GM19372 (cell line): ENCODE data around the gene PALM2AKAP2.

Experiments used
- ATAC-seq: cut with Tn5 transposase; IDR thresholded peaks from one replicate; pipeline ENCODE4 v1.9.1; 2021; ENCODE audit warnings: mild to moderate bottlenecking, low read depth, moderate library complexity; ENCODE audit not compliant: unreplicated experiment

PALM2AKAP2 gene

GRCh38 chr9:109771087-109771486, 8.9 kb upstream of the PALM2AKAP2 start:
- ATAC-seq, result no peak

GRCh38 chr9:109771796-109772531, 8.0 kb upstream of the PALM2AKAP2 start:
- ATAC-seq, result no peak

GRCh38 chr9:109775516-109775915, 4.5 kb upstream of the PALM2AKAP2 start:
- ATAC-seq, result no peak

GRCh38 chr9:109776391-109776790, 3.6 kb upstream of the PALM2AKAP2 start:
- ATAC-seq, result no peak

- ATAC-seq, result no peak
These were observed 545 bp downstream of the PALM2AKAP2 start for GRCh38 chr9:109780453-109781033.

- ATAC-seq, result no peak
These were observed 1.1 kb downstream of the PALM2AKAP2 start for GRCh38 chr9:109781086-109781485.

- no peak for ATAC-seq
These were observed 1.7 kb downstream of the PALM2AKAP2 start for GRCh38 chr9:109781541-109782197.

- no peak for ATAC-seq
These were observed 7.7 kb downstream of the PALM2AKAP2 start for GRCh38 chr9:109787735-109788134.

GRCh38 chr9:109789556-109789955, 9.6 kb downstream of the PALM2AKAP2 start:
- ATAC-seq, result no peak

GRCh38 chr9:109789971-109790370, 10.0 kb downstream of the PALM2AKAP2 start:
- ATAC-seq, result no peak

- ATAC-seq, result no peak
These were observed 11.1 kb downstream of the PALM2AKAP2 start for GRCh38 chr9:109791003-109791677.

- ATAC-seq, result no peak
These were observed 11.7 kb downstream of the PALM2AKAP2 start for GRCh38 chr9:109791747-109792146.

GRCh38 chr9:109792951-109793546, 13.1 kb downstream of the PALM2AKAP2 start:
- ATAC-seq, result no peak

GRCh38 chr9:109793921-109794320, 13.9 kb downstream of the PALM2AKAP2 start:
- no peak for ATAC-seq

GRCh38 chr9:109794361-109795012, 14.5 kb downstream of the PALM2AKAP2 start:
- ATAC-seq, result no peak

GRCh38 chr9:109795613-109796012, 15.6 kb downstream of the PALM2AKAP2 start:
- ATAC-seq, result no peak

- ATAC-seq, result no peak
These were observed 16.1 kb downstream of the PALM2AKAP2 start for GRCh38 chr9:109796078-109796477.

- ATAC-seq, result no peak
These were observed 17.0 kb downstream of the PALM2AKAP2 start for GRCh38 chr9:109797006-109797405.

GRCh38 chr9:109797509-109797908, 17.5 kb downstream of the PALM2AKAP2 start:
- ATAC-seq, result no peak

- ATAC-seq, result no peak
These were observed 19.1 kb downstream of the PALM2AKAP2 start for GRCh38 chr9:109799141-109799540.
